Measurements from ENCODE around the gene MYEOV. TPM values are rescaled to one million over a fixed set of nuclear protein-coding genes. Genes with fewer than 3 reads are reported as not detected.

Gene MYEOV
- total and polyA plus RNA-seq, 2 experiments from 2014 or later, result 0.14 TPM; not detected in 1

DNA sequence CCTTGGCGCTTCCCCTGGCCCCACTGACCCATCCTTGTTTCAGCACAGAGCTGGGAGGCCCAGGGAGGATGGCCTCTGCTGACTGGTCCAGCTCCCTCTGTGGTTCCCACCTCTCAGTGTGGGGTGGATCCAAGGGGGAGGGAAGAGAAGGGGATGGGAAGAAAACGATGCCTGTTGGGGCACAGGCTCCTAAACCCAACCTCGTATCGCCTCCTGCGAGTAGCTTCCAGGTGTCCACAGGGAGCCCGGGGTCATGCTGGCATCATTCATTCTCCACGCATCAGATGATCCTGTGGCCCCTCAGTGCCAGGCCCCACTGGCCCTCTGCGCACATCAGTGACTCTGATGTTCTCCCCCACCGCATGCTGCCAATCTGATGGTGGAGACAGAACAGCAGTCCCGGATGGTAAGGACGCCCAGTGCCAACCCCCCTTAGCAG lies 5.1 kb downstream of the MYEOV start (continued):
- TF ChIP-seq EZH2phosphoT487 (IDR thresholded peaks at IDR 0.05; ENCODE audit: unreplicated experiment) (no peak), ZNF114 (CRISPR knock-in tag; IDR thresholded peaks at IDR 0.05) (no peak), JUNB (IDR thresholded peaks at IDR 0.05; ENCODE audit: unreplicated experiment) (no peak), STAT1 (IDR thresholded peaks at IDR 0.05; ENCODE audit: unreplicated experiment) (no peak), NANOG (IDR thresholded peaks at IDR 0.05; ENCODE audit: borderline replicate concordance) (no peak), POLR2AphosphoS5 (IDR thresholded peaks at IDR 0.05; ENCODE audit: low read depth) (no peak), EZH2 (IDR thresholded peaks at IDR 0.05; ENCODE audit: low read depth, unreplicated experiment) (no peak), CREB1 (CRISPR knock-in tag; IDR thresholded peaks at IDR 0.05; ENCODE audit: low read depth) (no peak)
- TF ChIP-seq, protein P1, sequence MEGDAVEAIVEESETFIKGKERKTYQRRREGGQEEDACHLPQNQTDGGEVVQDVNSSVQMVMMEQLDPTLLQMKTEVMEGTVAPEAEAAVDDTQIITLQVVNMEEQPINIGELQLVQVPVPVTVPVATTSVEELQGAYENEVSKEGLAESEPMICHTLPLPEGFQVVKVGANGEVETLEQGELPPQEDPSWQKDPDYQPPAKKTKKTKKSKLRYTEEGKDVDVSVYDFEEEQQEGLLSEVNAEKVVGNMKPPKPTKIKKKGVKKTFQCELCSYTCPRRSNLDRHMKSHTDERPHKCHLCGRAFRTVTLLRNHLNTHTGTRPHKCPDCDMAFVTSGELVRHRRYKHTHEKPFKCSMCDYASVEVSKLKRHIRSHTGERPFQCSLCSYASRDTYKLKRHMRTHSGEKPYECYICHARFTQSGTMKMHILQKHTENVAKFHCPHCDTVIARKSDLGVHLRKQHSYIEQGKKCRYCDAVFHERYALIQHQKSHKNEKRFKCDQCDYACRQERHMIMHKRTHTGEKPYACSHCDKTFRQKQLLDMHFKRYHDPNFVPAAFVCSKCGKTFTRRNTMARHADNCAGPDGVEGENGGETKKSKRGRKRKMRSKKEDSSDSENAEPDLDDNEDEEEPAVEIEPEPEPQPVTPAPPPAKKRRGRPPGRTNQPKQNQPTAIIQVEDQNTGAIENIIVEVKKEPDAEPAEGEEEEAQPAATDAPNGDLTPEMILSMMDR (conservative IDR thresholded peaks at IDR 0.05; ENCODE audit: low read depth in 2 of 2), result no peak
- TF ChIP-seq, protein P2, sequence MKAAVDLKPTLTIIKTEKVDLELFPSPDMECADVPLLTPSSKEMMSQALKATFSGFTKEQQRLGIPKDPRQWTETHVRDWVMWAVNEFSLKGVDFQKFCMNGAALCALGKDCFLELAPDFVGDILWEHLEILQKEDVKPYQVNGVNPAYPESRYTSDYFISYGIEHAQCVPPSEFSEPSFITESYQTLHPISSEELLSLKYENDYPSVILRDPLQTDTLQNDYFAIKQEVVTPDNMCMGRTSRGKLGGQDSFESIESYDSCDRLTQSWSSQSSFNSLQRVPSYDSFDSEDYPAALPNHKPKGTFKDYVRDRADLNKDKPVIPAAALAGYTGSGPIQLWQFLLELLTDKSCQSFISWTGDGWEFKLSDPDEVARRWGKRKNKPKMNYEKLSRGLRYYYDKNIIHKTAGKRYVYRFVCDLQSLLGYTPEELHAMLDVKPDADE (IDR thresholded peaks at IDR 0.05), result no peak

DNA sequence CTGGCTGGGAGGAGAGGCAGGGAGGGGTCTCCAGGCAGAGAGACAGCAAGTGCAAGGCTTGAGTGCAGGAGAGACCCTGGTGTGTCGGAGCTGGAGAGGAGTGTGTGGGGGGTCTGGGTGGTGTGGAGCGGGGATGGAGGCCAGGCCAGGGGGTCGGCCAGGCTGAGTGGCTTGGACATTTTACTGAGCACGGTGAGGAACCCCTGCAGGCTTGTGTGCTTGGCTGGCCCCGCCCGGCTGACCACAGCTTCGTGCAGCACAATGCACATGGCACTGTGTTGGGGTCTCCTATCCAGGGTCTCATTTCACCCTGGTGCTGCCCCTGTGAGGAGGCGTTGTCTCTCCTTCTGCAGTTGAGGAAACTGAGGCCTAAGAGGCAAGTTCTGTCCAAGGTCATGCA lies 5.6 kb downstream of the MYEOV start:
- H3K27me3 Mint-ChIP-seq (ENCODE audit: insufficient read depth, low read depth, poor library complexity), result peaks cover 7% of the 10 kb centered on the region
- H3K4me1 Mint-ChIP-seq, result peaks cover 3% of the 10 kb centered on the region; the same call in 2 of the 3 replicates
- Histone ChIP-seq H3K27me3 (ENCODE audit: insufficient read depth) (no peaks in the 10 kb centered on the region), H4K20me1 (replicated peaks; ENCODE audit: insufficient read depth) (no peaks in the 10 kb centered on the region), H3K9me2 (ENCODE audit: insufficient read depth) (no peaks in the 10 kb centered on the region), H3K79me2 (replicated peaks; ENCODE audit: insufficient read depth) (no peaks in the 10 kb centered on the region), H3K4me2 (no peak overlapping the region), H3K4me3 (no peak overlapping the region), H2AFZ (no peak overlapping the region), H3K27ac (ENCODE audit: low read depth) (no peak overlapping the region), H3K4me1 (ENCODE audit: insufficient read depth) (no peaks in the 10 kb centered on the region), H3F3A (replicated peaks; ENCODE audit: low read depth) (no peaks in the 10 kb centered on the region), H3K36me3 (ENCODE audit: insufficient read depth) (no peaks in the 10 kb centered on the region)
- no peak for DNase-seq (ENCODE audit: low spot score)
- H3K4me3 Mint-ChIP-seq, result no peak overlapping the region
- no peaks in the 10 kb centered on the region for H3K9me3 Mint-ChIP-seq
- no peak for ATAC-seq
- no peak overlapping the region for H3K27ac Mint-ChIP-seq
- H3K36me3 Mint-ChIP-seq (ENCODE audit: low read depth), result no peaks in the 10 kb centered on the region; the same call in 2 of the 3 replicates
- TF ChIP-seq ZNF114 (CRISPR knock-in tag; IDR thresholded peaks at IDR 0.05) (no peak), CREB1 (CRISPR knock-in tag; IDR thresholded peaks at IDR 0.05; ENCODE audit: low read depth) (no peak), ZNF331 (CRISPR knock-in tag; IDR thresholded peaks at IDR 0.05; ENCODE audit: low read depth) (no peak), STAT1 (IDR thresholded peaks at IDR 0.05; ENCODE audit: unreplicated experiment) (no peak), NANOG (IDR thresholded peaks at IDR 0.05; ENCODE audit: borderline replicate concordance) (no peak), POLR2AphosphoS5 (IDR thresholded peaks at IDR 0.05; ENCODE audit: low read depth) (no peak), EZH2phosphoT487 (IDR thresholded peaks at IDR 0.05; ENCODE audit: unreplicated experiment) (no peak), JUNB (IDR thresholded peaks at IDR 0.05; ENCODE audit: unreplicated experiment) (no peak)
- TF ChIP-seq, protein P3, sequence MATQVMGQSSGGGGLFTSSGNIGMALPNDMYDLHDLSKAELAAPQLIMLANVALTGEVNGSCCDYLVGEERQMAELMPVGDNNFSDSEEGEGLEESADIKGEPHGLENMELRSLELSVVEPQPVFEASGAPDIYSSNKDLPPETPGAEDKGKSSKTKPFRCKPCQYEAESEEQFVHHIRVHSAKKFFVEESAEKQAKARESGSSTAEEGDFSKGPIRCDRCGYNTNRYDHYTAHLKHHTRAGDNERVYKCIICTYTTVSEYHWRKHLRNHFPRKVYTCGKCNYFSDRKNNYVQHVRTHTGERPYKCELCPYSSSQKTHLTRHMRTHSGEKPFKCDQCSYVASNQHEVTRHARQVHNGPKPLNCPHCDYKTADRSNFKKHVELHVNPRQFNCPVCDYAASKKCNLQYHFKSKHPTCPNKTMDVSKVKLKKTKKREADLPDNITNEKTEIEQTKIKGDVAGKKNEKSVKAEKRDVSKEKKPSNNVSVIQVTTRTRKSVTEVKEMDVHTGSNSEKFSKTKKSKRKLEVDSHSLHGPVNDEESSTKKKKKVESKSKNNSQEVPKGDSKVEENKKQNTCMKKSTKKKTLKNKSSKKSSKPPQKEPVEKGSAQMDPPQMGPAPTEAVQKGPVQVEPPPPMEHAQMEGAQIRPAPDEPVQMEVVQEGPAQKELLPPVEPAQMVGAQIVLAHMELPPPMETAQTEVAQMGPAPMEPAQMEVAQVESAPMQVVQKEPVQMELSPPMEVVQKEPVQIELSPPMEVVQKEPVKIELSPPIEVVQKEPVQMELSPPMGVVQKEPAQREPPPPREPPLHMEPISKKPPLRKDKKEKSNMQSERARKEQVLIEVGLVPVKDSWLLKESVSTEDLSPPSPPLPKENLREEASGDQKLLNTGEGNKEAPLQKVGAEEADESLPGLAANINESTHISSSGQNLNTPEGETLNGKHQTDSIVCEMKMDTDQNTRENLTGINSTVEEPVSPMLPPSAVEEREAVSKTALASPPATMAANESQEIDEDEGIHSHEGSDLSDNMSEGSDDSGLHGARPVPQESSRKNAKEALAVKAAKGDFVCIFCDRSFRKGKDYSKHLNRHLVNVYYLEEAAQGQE (IDR thresholded peaks at IDR 0.05; ENCODE audit: unreplicated experiment), result no peak
